T-helper 1 cell (primary cell): ENCODE measurements around the gene TEX28.
"Not testable (repeated sequence)": the region's sequence is repeated elsewhere in the genome, so short reads cannot be mapped to it uniquely, and the experiment has no call there.

ENCODE experiments used
- DNase-seq, 5 donors: peaks; one replicate each; pipeline ENCODE4 v3.0.0-alpha.2; 2012 to 2020

TEX28 gene

GRCh38 chrX:154239982-154240503 lies 54.9 kb downstream of the TEX28 start:
- DNase-seq, result not testable (repeated sequence)

GRCh38 chrX:154238939-154239559 lies 55.9 kb downstream of the TEX28 start:
- DNase-seq, result not testable (repeated sequence)

DNA sequence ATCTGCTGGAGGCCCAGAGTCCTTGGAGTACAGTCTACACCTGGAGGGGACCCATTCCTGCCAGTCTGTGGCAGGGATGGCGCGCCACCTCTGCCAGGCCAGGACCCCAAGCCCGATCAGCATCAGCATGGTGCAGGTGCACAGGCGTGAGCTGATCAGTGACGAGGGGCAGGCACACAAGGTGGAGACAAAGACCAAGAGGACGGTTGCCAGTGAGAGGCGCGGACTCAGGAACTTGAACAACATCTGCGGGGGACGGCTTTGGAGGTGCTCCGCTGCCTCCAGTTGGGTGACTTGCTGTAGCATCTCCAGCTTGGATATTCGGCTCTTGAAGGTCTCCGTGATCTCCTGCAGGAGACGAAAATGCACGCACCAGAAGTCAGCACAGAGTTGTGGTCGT lies 61.3 kb downstream of the TEX28 start:
- not testable (repeated sequence) for DNase-seq

- not testable (repeated sequence) for DNase-seq
Observed at GRCh38 chrX:154231443-154231842, 63.5 kb downstream of the TEX28 start.

- not testable (repeated sequence) for DNase-seq
Observed at GRCh38 chrX:154226706-154227105, 68.2 kb downstream of the TEX28 start.

- not testable (repeated sequence) for DNase-seq
Observed at GRCh38 chrX:154225292-154225691, 69.6 kb downstream of the TEX28 start.
